CD14-positive monocyte (primary cell): ENCODE data around the gene F2RL3. TPM values are rescaled to one million over a fixed set of nuclear protein-coding genes. Genes with fewer than 3 reads are reported as not detected.

Source experiments
- DNase-seq, 3 donors: peaks; one replicate each; pipeline ENCODE4 v3.0.0-alpha.2; 2011 to 2022
- H2AFZ ChIP-seq: 2 replicates; pipeline ENCODE4 v1.6.0; 2012; ENCODE audit warnings: mild to moderate bottlenecking, low read depth, low read length, inconsistent platforms; ENCODE audit not compliant: insufficient read depth, poor library complexity, severe bottlenecking
- H3K27ac ChIP-seq, 2 donors: 1 replicate in 1 of 2; 2 replicates in 1 of 2; pipeline ENCODE4 v1.5.1; 2012 to 2013; ENCODE audit warnings: low read length in 2 of 2, control low read depth in 1 of 2, inconsistent platforms in 1 of 2, low read depth in 1 of 2, mild to moderate bottlenecking in 1 of 2
- H3K27me3 ChIP-seq, 2 donors: one replicate each; pipeline versions ENCODE4 v1.6.0 to v1.6.1; 2011 to 2013; ENCODE audit warnings: low read length in 2 of 2; ENCODE audit not compliant: control insufficient read depth in 2 of 2, insufficient read depth in 2 of 2
- H3K36me3 ChIP-seq, 2 donors: replicated peaks in 1 of 2; 1 replicate in 1 of 2; 2 replicates in 1 of 2; pipeline versions ENCODE4 v1.5.1 to v1.6.1; 2012 to 2013; ENCODE audit warnings: low read length in 2 of 2, control low read depth in 1 of 2, inconsistent platforms in 1 of 2, mild to moderate bottlenecking in 1 of 2; ENCODE audit not compliant: insufficient read depth in 2 of 2, control insufficient read depth in 1 of 2
- H3K4me1 ChIP-seq, 2 donors: 1 replicate in 1 of 2; 2 replicates in 1 of 2; pipeline versions ENCODE4 v1.5.1 to v1.6.1; 2012 to 2013; ENCODE audit warnings: low read length in 2 of 2, control low read depth in 1 of 2, inconsistent platforms in 1 of 2, mild to moderate bottlenecking in 1 of 2, moderate library complexity in 1 of 2; ENCODE audit not compliant: insufficient read depth in 2 of 2, control insufficient read depth in 1 of 2
- H3K4me2 ChIP-seq: replicated peaks from 2 replicates; pipeline ENCODE3; 2012; ENCODE audit warnings: low read length, moderate library complexity, mild to moderate bottlenecking; ENCODE audit not compliant: poor library complexity, severe bottlenecking; ENCODE audit errors: extremely low read depth
- H3K4me3 ChIP-seq, 3 experiments: fragments of 200-600 bp in 1 of 3; sonication (generic) in 1 of 3; replicated peaks in 1 of 3; 1 replicate in 2 of 3; 2 replicates in 1 of 3; pipeline ENCODE4 v1.5.1; 2011 to 2013; ENCODE audit warnings: low read length in 3 of 3, mild to moderate bottlenecking in 3 of 3, control low read depth in 2 of 3, low read depth in 2 of 3, inconsistent platforms in 1 of 3, moderate library complexity in 1 of 3
- H3K79me2 ChIP-seq: 2 replicates; pipeline ENCODE4 v1.6.0; 2012; ENCODE audit warnings: mild to moderate bottlenecking, control low read depth, inconsistent platforms, low read length, moderate library complexity; ENCODE audit not compliant: insufficient read depth
- H3K9ac ChIP-seq: 2 replicates; pipeline ENCODE4 v1.6.0; 2017; ENCODE audit warnings: low read length, mild to moderate bottlenecking; ENCODE audit not compliant: insufficient read depth, poor library complexity, severe bottlenecking
- H3K9me3 ChIP-seq, 2 donors: replicated peaks in 1 of 2; 1 replicate in 1 of 2; 2 replicates in 1 of 2; pipeline versions ENCODE4 v1.5.1 to v1.6.1; 2012 to 2013; ENCODE audit warnings: low read length in 2 of 2, control low read depth in 1 of 2; ENCODE audit not compliant: control insufficient read depth in 1 of 2, insufficient read depth in 1 of 2
- H4K20me1 ChIP-seq: 2 replicates; pipeline ENCODE4 v1.6.0; 2012; ENCODE audit warnings: mild to moderate bottlenecking, low read length, control low read depth, moderate library complexity; ENCODE audit not compliant: insufficient read depth
- H3K27ac Mint-ChIP-seq, 7 donors: one replicate each; pipeline ENCODE4 v1.8.0; 2020; ENCODE audit warnings: mild to moderate bottlenecking in 7 of 7, mixed read lengths in 7 of 7, moderate library complexity in 6 of 7, inconsistent platforms in 2 of 7
- H3K27me3 Mint-ChIP-seq, 3 donors: one replicate each; pipeline ENCODE4 v1.8.0; 2021 to 2022; ENCODE audit warnings: low read depth in 3 of 3, mild to moderate bottlenecking in 3 of 3, mixed read lengths in 3 of 3, moderate library complexity in 3 of 3, inconsistent platforms in 1 of 3
- H3K36me3 Mint-ChIP-seq, 2 donors: one replicate each; pipeline ENCODE4 v1.8.0; 2020; ENCODE audit warnings: mixed read lengths in 2 of 2, inconsistent platforms in 1 of 2, mild to moderate bottlenecking in 1 of 2
- H3K4me1 Mint-ChIP-seq: one replicate; pipeline ENCODE4 v1.8.0; 2020; ENCODE audit warnings: mild to moderate bottlenecking, mixed read lengths
- H3K4me3 Mint-ChIP-seq, 2 donors: one replicate each; pipeline ENCODE4 v1.8.0; 2020; ENCODE audit warnings: mild to moderate bottlenecking in 2 of 2, mixed read lengths in 2 of 2, moderate library complexity in 1 of 2
- H3K9me3 Mint-ChIP-seq, 7 donors: one replicate each; pipeline ENCODE4 v1.8.0; 2020 to 2022; ENCODE audit warnings: mixed read lengths in 7 of 7, mild to moderate bottlenecking in 6 of 7, moderate library complexity in 6 of 7, inconsistent platforms in 2 of 7
- CTCF ChIP-seq: fragments of 200-600 bp; IDR thresholded peaks from one replicate; pipeline ENCODE4 v1.8.0; 2022; ENCODE audit warnings: antibody characterized with exemption, mild to moderate bottlenecking
- WGBS: methylation state at CpG from one replicate; pipeline ENCODE4 v1.1.5; 2013; ENCODE audit warnings: missing lambda C conversion rate; ENCODE audit not compliant: insufficient coverage; 5-methylcytosine and 5-hydroxymethylcytosine counted together
- intact Hi-C, 2 donors: fragments of 100-400 bp; cut with micrococcal nuclease; formaldehyde crosslinking; loops; one replicate each; pipeline versions ENCODE4 v1.15.0 to v1.15.1; 2023
- polyA plus RNA-seq, 3 donors: library from polyadenylated mRNA; depleted of rRNA in 1 of 3; unstranded in 2 of 3; stranded (reverse) in 1 of 3; fragments of 300-500 nt in 2 of 3; fragments of >200 nt in 1 of 3; fragmentation: Illumina TruSeq in 2 of 3; gene quantifications; 1 replicate in 2 of 3; 2 replicates in 1 of 3; pipeline ENCODE4 v1.2.3, GENCODE V29; 2012 to 2021

Gene F2RL3
- polyA plus RNA-seq, 3 donors = 0.05 TPM; not detected in 2

GRCh38 chr19:16908759-16909158, 20.0 kb downstream of the F2RL3 start:
- no peaks in the 10 kb centered on the region for H3K4me1 ChIP-seq
- H3K9me3 ChIP-seq = peaks cover 17 to 18% of the 10 kb centered on the region in 2 donors
- Mint-ChIP-seq H3K27ac (no peak overlapping the region), H3K4me3 (no peak overlapping the region), H3K27me3 (peaks cover 9 to 14% (median 13%) of the 10 kb centered on the region in 3 donors), H3K9me3 (peaks cover 16 to 27% (median 21%) of the 10 kb centered on the region in 7 donors), H3K4me1 (peaks cover 3% of the 10 kb centered on the region), H3K36me3 (no peaks in the 10 kb centered on the region)
- H3K27me3 ChIP-seq = no peaks in the 10 kb centered on the region
- 80% methylated on average over 12 of the region's 12 CpGs for WGBS
- no peak overlapping the region for H2AFZ ChIP-seq
- no peak for TF ChIP-seq CTCF
- H4K20me1 ChIP-seq = no peaks in the 10 kb centered on the region
- intact Hi-C loops = no loop called here
- H3K4me2 ChIP-seq = no peak overlapping the region
- peaks cover 0 to 8% of the 10 kb centered on the region in 2 donors for H3K36me3 ChIP-seq
- H3K79me2 ChIP-seq = no peaks in the 10 kb centered on the region
- no peak overlapping the region for H3K27ac ChIP-seq
- no peak overlapping the region for H3K9ac ChIP-seq
- DNase-seq = no peak
- H3K4me3 ChIP-seq = no peak overlapping the region

- TF ChIP-seq CTCF = no peak
- Histone ChIP-seq H3K9me3 (peaks cover 18 to 34% of the 10 kb centered on the region in 2 donors), H3K36me3 (peaks cover 0 to 8% of the 10 kb centered on the region in 2 donors), H3K79me2 (no peaks in the 10 kb centered on the region), H3K9ac (no peak overlapping the region), H3K27me3 (no peaks in the 10 kb centered on the region), H3K4me1 (no peaks in the 10 kb centered on the region), H2AFZ (no peak overlapping the region), H3K4me3 (no peak overlapping the region), H3K4me2 (no peak overlapping the region), H3K27ac (no peak overlapping the region), H4K20me1 (no peaks in the 10 kb centered on the region)
- intact Hi-C loops = no loop called here
- Mint-ChIP-seq H3K9me3 (peaks cover 23 to 40% (median 33%) of the 10 kb centered on the region in 7 donors), H3K4me1 (peaks cover 3% of the 10 kb centered on the region), H3K36me3 (peaks cover 0 to 2% of the 10 kb centered on the region in 2 donors), H3K27me3 (peaks cover 4 to 19% (median 16%) of the 10 kb centered on the region in 3 donors), H3K4me3 (no peak overlapping the region), H3K27ac (no peak overlapping the region)
- DNase-seq = no peak
- 40% methylated on average over 1 of the region's 7 CpGs for WGBS
Observed at GRCh38 chr19:16911046-16911445, 22.2 kb downstream of the F2RL3 start.
